HepG2 (cell line): ENCODE measurements around the gene CHCHD3. TPM values are rescaled to one million over a fixed set of nuclear protein-coding genes. Genes with fewer than 3 reads are reported as not detected.

Experiments
- ATAC-seq: fragments of 200-7000 bp; cut with Tn5 transposase; 3 replicates; pipeline ENCODE4 v1.9.1; 2020; ENCODE audit warnings: mild to moderate bottlenecking, moderate library complexity
- BruUV-seq: library from RNA; stranded (reverse); fragments of 400-500 nt; replicated peaks from 2 replicates; lab custom pipeline; 2021; lab: Mats Ljungman, UMichigan
- CTCF ChIA-PET: fragments of 300-600 bp; formaldehyde crosslinking; extraction: SDS; loops from one replicate; lab custom pipeline; 2021; ENCODE audit warnings: low total read pairs, inconsistent platforms, low intra/inter-chr PET ratio; lab: Yijun Ruan, JAX
- POLR2A ChIA-PET: fragments of 350-600 bp; sonication (Branson Sonifier 250); formaldehyde crosslinking; loops from one replicate; lab custom pipeline; 2020; ENCODE audit warnings: antibody characterized with exemption, inconsistent platforms; lab: Yijun Ruan, JAX
- DNase-seq: peaks from one replicate; pipeline ENCODE4 v3.0.0-alpha.2; 2015; ENCODE audit warnings: low spot score
- FAIRE-seq: peaks from 3 replicates; lab custom pipeline; 2011; peaks lifted over from hg19 to GRCh38; lab: Jason Lieb, UNC
- H2AFZ ChIP-seq: one replicate; pipeline ENCODE4 v1.6.1; 2011; ENCODE audit warnings: low read length, inconsistent platforms
- H3K27ac ChIP-seq: fragments of 300-600 bp; 3 replicates; pipeline ENCODE4 v1.8.0; 2011; ENCODE audit warnings: mixed run types, mild to moderate bottlenecking, mixed read lengths, low read length, inconsistent platforms; ENCODE audit not compliant: insufficient read depth; ENCODE audit errors: extremely low read length
- H3K27me3 ChIP-seq, 2 experiments: fragments of 200-600 bp in 1 of 2; 2 replicates in 1 of 2; 3 replicates in 1 of 2; pipeline versions ENCODE4 v1.6.0 to v1.8.0; 2011; ENCODE audit warnings: low read length in 2 of 2, mild to moderate bottlenecking in 2 of 2, moderate library complexity in 2 of 2, inconsistent platforms in 1 of 2; ENCODE audit not compliant: insufficient read depth in 2 of 2, control insufficient read depth in 1 of 2
- H3K36me3 ChIP-seq, 2 experiments: fragments of 200-600 bp in 1 of 2; replicated peaks in 1 of 2; 2 replicates in 1 of 2; 3 replicates in 1 of 2; pipeline versions ENCODE4 v1.5.1 to v1.8.0; 2011; ENCODE audit warnings: low read length in 2 of 2, inconsistent platforms in 1 of 2; ENCODE audit not compliant: insufficient read depth in 2 of 2, control insufficient read depth in 1 of 2
- H3K4me1 ChIP-seq: 2 replicates; pipeline ENCODE4 v1.5.1; 2012; ENCODE audit warnings: low read length, inconsistent platforms; ENCODE audit not compliant: insufficient read depth
- H3K4me2 ChIP-seq: 2 replicates; pipeline ENCODE4 v1.6.0; 2011; ENCODE audit warnings: low read depth, low read length, inconsistent platforms
- H3K4me3 ChIP-seq, 3 experiments: fragments of 200-600 bp in 1 of 3; sonication (generic), shearing (Covaris generic) in 1 of 3; replicated peaks in 1 of 3; 2 replicates each; pipeline ENCODE4 v1.5.1; 2011 to 2016; ENCODE audit warnings: low read length in 3 of 3, inconsistent platforms in 2 of 3, low read depth in 2 of 3, mild to moderate bottlenecking in 2 of 3, control low read depth in 1 of 3, mixed read lengths in 1 of 3; ENCODE audit not compliant: insufficient read depth in 1 of 3
- H3K79me2 ChIP-seq: one replicate; pipeline ENCODE4 v1.6.1; 2011; ENCODE audit warnings: low read length, inconsistent platforms; ENCODE audit not compliant: insufficient read depth
- H3K9ac ChIP-seq: 2 replicates; pipeline ENCODE4 v1.6.0; 2011; ENCODE audit warnings: mild to moderate bottlenecking, low read depth, low read length, inconsistent platforms; ENCODE audit not compliant: insufficient read depth
- H3K9me3 ChIP-seq: 2 replicates; pipeline ENCODE4 v1.5.1; 2012; ENCODE audit warnings: mild to moderate bottlenecking, low read length
- H4K20me1 ChIP-seq: 2 replicates; pipeline ENCODE4 v1.6.0; 2011; ENCODE audit warnings: inconsistent platforms, mild to moderate bottlenecking, low read length, moderate library complexity; ENCODE audit not compliant: insufficient read depth
- KLF15 ChIP-seq: sonication (generic); formaldehyde crosslinking; IDR thresholded peaks from 2 replicates; pipeline ENCODE4 v1.8.1; 2023; ENCODE audit warnings: borderline replicate concordance, mild to moderate bottlenecking, inconsistent platforms, missing genetic modification reagents, mixed read lengths
- SUZ12 ChIP-seq: fragments of 150-350 bp; IDR thresholded peaks from 2 replicates; pipeline ENCODE4 v1.6.1; 2014; ENCODE audit warnings: low read depth, low read length
- TBL1XR1 ChIP-seq: fragments of 150-350 bp; IDR thresholded peaks from 2 replicates; pipeline ENCODE4 v1.6.1; 2014; ENCODE audit warnings: borderline replicate concordance, low read length; ENCODE audit not compliant: partially characterized antibody
- TOE1 ChIP-seq: sonication (generic); formaldehyde crosslinking; IDR thresholded peaks from 2 replicates; pipeline ENCODE4 v1.4.0; 2020; ENCODE audit warnings: mild to moderate bottlenecking, missing genetic modification reagents
- ZBTB10 ChIP-seq: sonication (generic); formaldehyde crosslinking; IDR thresholded peaks from 2 replicates; pipeline ENCODE4 v1.4.0; 2020; ENCODE audit warnings: missing genetic modification reagents, borderline replicate concordance
- ZBTB21 ChIP-seq: sonication (generic); formaldehyde crosslinking; IDR thresholded peaks from 2 replicates; pipeline ENCODE4 v1.4.0; 2020; ENCODE audit warnings: missing genetic modification reagents
- ZNF343 ChIP-seq: sonication (generic); formaldehyde crosslinking; IDR thresholded peaks from 2 replicates; pipeline ENCODE4 v1.4.0; 2020; ENCODE audit warnings: mild to moderate bottlenecking, missing genetic modification reagents
- ZNF503 ChIP-seq: sonication (generic); formaldehyde crosslinking; IDR thresholded peaks from 2 replicates; pipeline ENCODE4 v1.4.0; 2020; ENCODE audit warnings: missing genetic modification reagents
- ZNF670 ChIP-seq: sonication (generic); formaldehyde crosslinking; IDR thresholded peaks from 2 replicates; pipeline ENCODE4 v1.8.0; 2022; ENCODE audit warnings: mild to moderate bottlenecking, missing genetic modification reagents, borderline replicate concordance
- ZSCAN9 ChIP-seq: IDR thresholded peaks from 2 replicates; pipeline ENCODE4 v1.6.1; 2016; ENCODE audit warnings: borderline replicate concordance
- WGBS: methylation state at CpG from one replicate; pipeline ENCODE4 v1.1.6; 2017; ENCODE audit warnings: low lambda C conversion rate; 5-methylcytosine and 5-hydroxymethylcytosine counted together
- in situ Hi-C: cut with HindIII; loops from 2 replicates; pipeline ENCODE4 v1.10.0; 2017; ENCODE audit warnings: low pct_unique_long_range_greater_than_20kb; ENCODE audit not compliant: extremely low pct_ligation_motif_present
- intact Hi-C: fragments of 100-400 bp; cut with micrococcal nuclease; formaldehyde crosslinking; loops from one replicate; pipeline ENCODE4 v1.10.0; 2022; ENCODE audit not compliant: unreplicated experiment
- polyA plus RNA-seq, 8 experiments: library from polyadenylated mRNA; depleted of rRNA in 3 of 8; stranded (reverse) in 7 of 8; unstranded in 1 of 8; fragments of >200 nt; fragmentation: Illumina TruSeq in 4 of 8; extraction: Trizol in 4 of 8; gene quantifications; 2 replicates each; pipeline versions ENCODE4 v1.2.1 to v1.2.3, GENCODE V29; 2011 to 2016; ENCODE audit warnings: low read depth in 4 of 8, missing spikeins in 1 of 8, mixed read lengths in 1 of 8; ENCODE audit not compliant: insufficient read depth in 1 of 8
- total RNA-seq, 5 experiments: library from RNA; depleted of rRNA; stranded (reverse); fragments of >200 nt; fragmentation: Illumina TruSeq; extraction: Trizol; gene quantifications; 2 replicates each; pipeline ENCODE4 v1.2.3, GENCODE V29; 2016; ENCODE audit warnings: low read depth in 1 of 5

CHCHD3 gene
- total and polyA plus RNA-seq, 2 of the 13 experiments (the other 11 are each of a cell fraction or from before 2014, with no cell fraction given) = 32.7 to 86.8 TPM

DNA sequence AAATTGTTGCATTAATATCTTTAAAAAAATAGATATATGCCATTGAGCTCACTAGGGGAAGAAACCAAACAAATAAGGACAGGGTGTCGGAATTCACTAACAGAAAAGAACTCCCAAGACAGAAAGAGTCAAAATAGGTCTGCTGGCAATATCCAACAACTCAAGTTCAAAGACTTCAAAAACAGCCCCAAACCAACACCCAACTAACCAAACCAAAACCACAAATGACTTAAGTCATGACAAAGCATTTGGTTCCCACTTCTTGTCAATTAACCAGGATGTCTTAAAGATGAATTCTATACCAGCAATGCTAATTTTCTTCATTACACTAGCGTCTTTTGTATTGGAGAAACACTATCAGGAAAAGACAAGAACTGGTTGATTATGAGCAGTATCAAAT is 256.7 kb downstream of the CHCHD3 start:
- 98% methylated on average over 2 of the region's 2 CpGs for WGBS
- no peaks in the 10 kb centered on the region for H3K27me3 ChIP-seq
- in situ Hi-C loops = no loop called here

More for the DNA sequence above, 256.7 kb downstream of the CHCHD3 start:
- POLR2A ChIA-PET = no interaction called here
- Histone ChIP-seq H3K4me3 (no peak overlapping the region), H3K27ac (no peak overlapping the region), H3K9me3 (no peaks in the 10 kb centered on the region), H3K9ac (no peak overlapping the region), H3K4me2 (no peak overlapping the region), H4K20me1 (no peaks in the 10 kb centered on the region), H3K4me1 (no peaks in the 10 kb centered on the region), H3K36me3 (no peaks in the 10 kb centered on the region; a peak in 1 of 5 replicates), H2AFZ (no peak overlapping the region), H3K79me2 (no peaks in the 10 kb centered on the region)
- no TSS peak for BruUV-seq
- intact Hi-C loops = no loop called here
- DNase-seq (no peak), FAIRE-seq (no peak), ATAC-seq (no peak)
- TF ChIP-seq ZNF343 (CRISPR knock-in tag) = no peak
- no peak for TF ChIP-seq ZSCAN9 (CRISPR knock-in tag)
- no peak for TF ChIP-seq KLF15 (CRISPR knock-in tag)
- no peak for TF ChIP-seq ZBTB10 (CRISPR knock-in tag)
- no peak for TF ChIP-seq ZBTB21 (CRISPR knock-in tag)
- no peak for TF ChIP-seq ZNF503 (CRISPR knock-in tag)
- no peak for TF ChIP-seq TOE1 (CRISPR knock-in tag)
- TF ChIP-seq SUZ12 = no peak
- no peak for TF ChIP-seq TBL1XR1
- TF ChIP-seq ZNF670 (CRISPR knock-in tag) = no peak
- CTCF ChIA-PET = no interaction called here
